Measurements from ENCODE around the gene CNP. TPM values are rescaled to one million over a fixed set of nuclear protein-coding genes. Genes with fewer than 3 reads are reported as not detected.
A peak's percentile ranks its signal among the peaks of the same experiment; 100 is the strongest.
"Not testable (repeated sequence)": the region's sequence is repeated elsewhere in the genome, so short reads cannot be mapped to it uniquely, and the experiment has no call there.

The CNP gene
- total RNA-seq, 1 experiment from 2014 or later: 78.5 TPM

GRCh38 chr17:41930009-41930832 lies 36.4 kb upstream of the CNP start, which contains the start of gene ODAD4:
ODAD4 (plus strand) TSS chr17:41930617; CDS start chr17:41930724, 107 bp downstream.
- Mint-ChIP-seq H3K27ac (peak within 1 kb of the TSS; percentile 89 to 100 (median 92)), H3K36me3 (ENCODE audit: insufficient read depth in 1 of 3, low read depth in 3 of 3) (no peaks in the 10 kb centered on the region), H3K4me1 (peaks cover 13 to 18% of the 10 kb centered on the region in 2 experiments), H3K9me3 (no peaks in the 10 kb centered on the region), H3K27me3 (ENCODE audit: low read depth) (no peaks in the 10 kb centered on the region), H3K4me3 (peak within 1 kb of the TSS; percentile 76 to 93)
- no peaks in the 10 kb centered on the region for H3K27me3 ChIP-seq (ENCODE audit: insufficient read depth, low read length)
- H2BK12ac ChIP-seq (ENCODE audit: insufficient read length, low read depth, low read length): peak within 1 kb of the TSS; percentile 17
- H3K4me1 ChIP-seq (ENCODE audit: insufficient read depth, low read length): no peaks in the 10 kb centered on the region
- peak within 1 kb of the TSS; percentile 17 for H2AFZ ChIP-seq (ENCODE audit: low read length)
- no peaks in the 10 kb centered on the region for H3K9me3 ChIP-seq (ENCODE audit: control insufficient read depth, low read depth, low read length)
- TF ChIP-seq CTCF (conservative IDR thresholded peaks at IDR 0.05): peak; percentile 53; the same call in 2 of the 3 replicates
- no peak within 1 kb of the TSS for H4K5ac ChIP-seq (ENCODE audit: insufficient read length, low read depth, low read length)
- peak within 1 kb of the TSS; percentile 87 for H3K18ac ChIP-seq (ENCODE audit: insufficient read length, low read depth, low read length)
- H3K4me2 ChIP-seq (ENCODE audit: insufficient read depth, insufficient read length, low read length): peak within 1 kb of the TSS; percentile 86
- no peak within 1 kb of the TSS for H3K56ac ChIP-seq (ENCODE audit: insufficient read length, low read depth, low read length)
- H3K27ac ChIP-seq (ENCODE audit: insufficient read length, low read depth, low read length): no peak within 1 kb of the TSS
- no peak within 1 kb of the TSS for H2BK20ac ChIP-seq (ENCODE audit: low read depth, low read length, poor library complexity, severe bottlenecking)
- no peak within 1 kb of the TSS for H3K14ac ChIP-seq (ENCODE audit: insufficient read depth, low read length)
- peak within 1 kb of the TSS; percentile 79 for H3K9ac ChIP-seq (ENCODE audit: extremely low read depth, insufficient read length, low read length)
- DNase-seq: peak; percentile 99
- no peak within 1 kb of the TSS for H2AK5ac ChIP-seq (ENCODE audit: insufficient read length, low read length)
- no peak within 1 kb of the TSS for H3K4ac ChIP-seq (ENCODE audit: low read depth, low read length)
- peaks cover 6% of the 10 kb centered on the region for H3K23me2 ChIP-seq (ENCODE audit: insufficient read length, low read depth, low read length, poor library complexity, severe bottlenecking)
- H2BK120ac ChIP-seq (ENCODE audit: low read depth, low read length, poor library complexity, severe bottlenecking): no peak within 1 kb of the TSS
- no peaks in the 10 kb centered on the region for H3K79me1 ChIP-seq (ENCODE audit: insufficient read depth, low read depth, low read length, poor library complexity, severe bottlenecking)
- no peak within 1 kb of the TSS for H2BK5ac ChIP-seq (ENCODE audit: insufficient read length, low read length)
- no peaks in the 10 kb centered on the region for H4K20me1 ChIP-seq (ENCODE audit: control insufficient read depth, insufficient read depth, insufficient read length)
- peaks cover 2% of the 10 kb centered on the region; the same call in 1 of the 2 replicates for H3K79me2 ChIP-seq (ENCODE audit: insufficient read depth, low read length)
- no peak within 1 kb of the TSS for H3K23ac ChIP-seq (ENCODE audit: insufficient read length, low read depth, low read length)
- no peak within 1 kb of the TSS for H2BK15ac ChIP-seq (ENCODE audit: low read depth, low read length)
- WGBS (ENCODE audit: extremely low coverage, insufficient read length, low lambda C conversion rate): no CpG with 5 or more reads among the region's 43 CpGs
- H4K8ac ChIP-seq (replicated peaks; ENCODE audit: insufficient read length, low read depth, low read length): no peak within 1 kb of the TSS
- no peak within 1 kb of the TSS for H3T11ph ChIP-seq (ENCODE audit: low read length)
- H4K91ac ChIP-seq (ENCODE audit: insufficient read length, low read depth, low read length): no peak within 1 kb of the TSS

GRCh38 chr17:41930833-41931156 lies 35.8 kb upstream of the CNP start:
- not testable (repeated sequence) for H2BK15ac ChIP-seq (ENCODE audit: low read depth, low read length); H3K9me3 Mint-ChIP-seq; H3K4ac ChIP-seq (ENCODE audit: low read depth, low read length); H2BK20ac ChIP-seq (ENCODE audit: low read depth, low read length, poor library complexity, severe bottlenecking); H4K5ac ChIP-seq (ENCODE audit: insufficient read length, low read depth, low read length); H4K91ac ChIP-seq (ENCODE audit: insufficient read length, low read depth, low read length); H3K23ac ChIP-seq (ENCODE audit: insufficient read length, low read depth, low read length); H3K4me1 ChIP-seq (ENCODE audit: insufficient read depth, low read length); H4K8ac ChIP-seq (replicated peaks; ENCODE audit: insufficient read length, low read depth, low read length); H3K23me2 ChIP-seq (ENCODE audit: insufficient read length, low read depth, low read length, poor library complexity, severe bottlenecking); H3K14ac ChIP-seq (ENCODE audit: insufficient read depth, low read length); H2BK120ac ChIP-seq (ENCODE audit: low read depth, low read length, poor library complexity, severe bottlenecking); H2BK5ac ChIP-seq (ENCODE audit: insufficient read length, low read length); H3K27ac ChIP-seq (ENCODE audit: insufficient read length, low read depth, low read length); H3K56ac ChIP-seq (ENCODE audit: insufficient read length, low read depth, low read length); H3K36me3 Mint-ChIP-seq (ENCODE audit: insufficient read depth in 1 of 3, low read depth in 3 of 3); H3K27me3 Mint-ChIP-seq (ENCODE audit: low read depth); H4K20me1 ChIP-seq (ENCODE audit: control insufficient read depth, insufficient read depth, insufficient read length); H2BK12ac ChIP-seq (ENCODE audit: insufficient read length, low read depth, low read length); H3K79me2 ChIP-seq (ENCODE audit: insufficient read depth, low read length); H2AK5ac ChIP-seq (ENCODE audit: insufficient read length, low read length); H2AFZ ChIP-seq (ENCODE audit: low read length); H3K27me3 ChIP-seq (ENCODE audit: insufficient read depth, low read length); H3K9me3 ChIP-seq (ENCODE audit: control insufficient read depth, low read depth, low read length); H3K9ac ChIP-seq (ENCODE audit: extremely low read depth, insufficient read length, low read length); H3K79me1 ChIP-seq (ENCODE audit: insufficient read depth, low read depth, low read length, poor library complexity, severe bottlenecking); DNase-seq; H3T11ph ChIP-seq (ENCODE audit: low read length)
- peak overlapping the region; percentile 89 to 100 (median 92); a peak in 6 of 7 replicates for H3K27ac Mint-ChIP-seq
- H3K4me1 Mint-ChIP-seq: peaks cover 19 to 21% of the 10 kb centered on the region in 2 experiments
- peak overlapping the region; percentile 76 to 93 for H3K4me3 Mint-ChIP-seq
- no CpG with 5 or more reads among the region's 18 CpGs for WGBS (ENCODE audit: extremely low coverage, insufficient read length, low lambda C conversion rate)
- peak overlapping the region; percentile 87 for H3K18ac ChIP-seq (ENCODE audit: insufficient read length, low read depth, low read length)
- peak overlapping the region; percentile 86 for H3K4me2 ChIP-seq (ENCODE audit: insufficient read depth, insufficient read length, low read length)
